ENCODE results near the gene INS. TPM values are rescaled to one million over a fixed set of nuclear protein-coding genes. Genes with fewer than 3 reads are reported as not detected.

Gene INS
- polyA plus RNA-seq, 1 experiment: not detected

GRCh38 chr11:2139123-2139521 lies 21.9 kb downstream of the INS start, which contains the start of gene IGF2:
IGF2 (minus strand) TSS chr11:2139389; CDS start chr11:2135523, 3,866 bp downstream.
- Histone ChIP-seq H3K9me3 (ENCODE audit: control insufficient read depth, insufficient read depth, low read length) (no peaks in the 10 kb centered on the region; the same call in 1 of the 2 replicates), H3K4me3 (ENCODE audit: low read depth, low read length) (peak within 1 kb of the TSS; percentile 38), H3K27ac (ENCODE audit: low read depth, low read length) (no peak within 1 kb of the TSS), H3K27me3 (ENCODE audit: control insufficient read depth, insufficient read depth, low read length) (peaks cover 50% of the 10 kb centered on the region)
- ChIA-PET CTCF (interaction anchor here (0.5 to 1.3 kb wide), 2 partner anchors 13 to 257 kb away, joined by 5 read pairs; no protein-coding TSS in a partner anchor), POLR2A (no interaction called here)
- no peak for DNase-seq (ENCODE audit: low read depth, low spot score)
- no peak for TF ChIP-seq CTCF (IDR thresholded peaks at IDR 0.05; ENCODE audit: low read depth, low read length)

DNA sequence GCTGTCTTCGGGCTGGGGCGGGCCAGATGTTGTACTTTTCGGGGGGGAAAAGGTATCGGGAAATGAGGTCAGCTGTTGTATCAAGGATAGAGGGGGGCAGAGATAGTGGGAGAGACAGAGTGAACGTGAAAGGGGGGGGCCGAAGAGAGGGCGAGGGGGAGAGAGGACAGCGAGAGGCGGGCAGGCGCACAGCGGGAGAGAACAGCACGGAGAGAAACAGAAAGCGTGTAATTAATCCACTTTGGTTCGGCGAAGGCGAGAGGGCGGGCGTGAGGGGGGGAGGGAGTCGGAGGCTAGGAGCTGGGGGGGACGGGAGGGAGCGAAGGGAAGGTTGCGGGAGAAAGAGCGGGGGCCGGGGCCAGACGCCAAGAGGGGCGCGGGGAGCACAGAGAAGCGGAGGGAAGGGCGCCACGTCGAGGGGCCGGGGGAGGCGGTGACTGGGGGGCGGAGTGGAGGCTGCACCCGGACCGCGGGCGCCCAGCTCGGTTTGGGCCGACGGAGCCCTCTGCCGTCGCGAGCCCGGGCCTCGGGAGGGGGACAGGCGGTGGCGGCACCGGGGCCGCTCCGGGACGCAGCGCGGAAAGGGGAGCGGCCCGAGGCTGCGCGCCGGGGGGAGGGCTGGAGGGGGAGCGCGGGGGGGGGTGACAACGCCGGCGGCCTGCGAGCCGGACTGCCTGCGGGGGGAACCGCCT lies 22.4 kb downstream of the INS start:
- H3K27ac ChIP-seq (ENCODE audit: low read depth, low read length): no peak overlapping the region
- H3K4me3 ChIP-seq (ENCODE audit: low read depth, low read length): peak overlapping the region; percentile 38
- DNase-seq (ENCODE audit: low read depth, low spot score): no peak
- H3K9me3 ChIP-seq (ENCODE audit: control insufficient read depth, insufficient read depth, low read length): no peaks in the 10 kb centered on the region; the same call in 1 of the 2 replicates
- ChIA-PET POLR2A (no interaction called here), CTCF (interaction anchor here (0.5 to 1.3 kb wide), 3 partner anchors 13 to 256 kb away, joined by 5 read pairs; no protein-coding TSS in a partner anchor)
- no peak for TF ChIP-seq CTCF (IDR thresholded peaks at IDR 0.05; ENCODE audit: low read depth, low read length)
- peaks cover 46% of the 10 kb centered on the region for H3K27me3 ChIP-seq (ENCODE audit: control insufficient read depth, insufficient read depth, low read length)

GRCh38 chr11:2138068-2138430 lies 23.0 kb downstream of the INS start:
- POLR2A ChIA-PET: no interaction called here
- H3K27ac ChIP-seq (ENCODE audit: low read depth, low read length): no peak overlapping the region

GRCh38 chr11:2137202-2138067 lies 23.6 kb downstream of the INS start:
- no peaks in the 10 kb centered on the region; the same call in 1 of the 2 replicates for H3K9me3 ChIP-seq (ENCODE audit: control insufficient read depth, insufficient read depth, low read length)
- CTCF ChIA-PET: interaction anchor here (0.6 to 2.2 kb wide), 6 partner anchors 14 to 383 kb away, joined by 5 to 7 read pairs (median 5); no protein-coding TSS in a partner anchor
- POLR2A ChIA-PET: interaction anchor here (0.6 to 1.4 kb wide), 7 partner anchors 9 to 263 kb away, joined by 3 to 14 read pairs (median 3); partner anchors contain the start of gene TSSC4
- DNase-seq (ENCODE audit: low read depth, low spot score): peak; percentile 37
- peak overlapping the region; percentile 47 for H3K4me3 ChIP-seq (ENCODE audit: low read depth, low read length)
- TF ChIP-seq CTCF (IDR thresholded peaks at IDR 0.05; ENCODE audit: low read depth, low read length): no peak
- peak overlapping the region; percentile 31 for H3K27ac ChIP-seq (ENCODE audit: low read depth, low read length)
- peaks cover 39% of the 10 kb centered on the region for H3K27me3 ChIP-seq (ENCODE audit: control insufficient read depth, insufficient read depth, low read length)

More at GRCh38 chr11:2138068-2138430, 23.0 kb downstream of the INS start:
- TF ChIP-seq CTCF (IDR thresholded peaks at IDR 0.05; ENCODE audit: low read depth, low read length): no peak
- H3K4me3 ChIP-seq (ENCODE audit: low read depth, low read length): peak overlapping the region; percentile 47
- peaks cover 44% of the 10 kb centered on the region for H3K27me3 ChIP-seq (ENCODE audit: control insufficient read depth, insufficient read depth, low read length)
- DNase-seq (ENCODE audit: low read depth, low spot score): no peak
- CTCF ChIA-PET: interaction anchor here (0.6 to 1.3 kb wide), 2 partner anchors 14 to 15 kb away, joined by 5 read pairs; no protein-coding TSS in a partner anchor
- H3K9me3 ChIP-seq (ENCODE audit: control insufficient read depth, insufficient read depth, low read length): no peaks in the 10 kb centered on the region; the same call in 1 of the 2 replicates

Measured in AG04450 (cell line).